ENCODE measurements around the gene DOCK2. TPM values are rescaled to one million over a fixed set of nuclear protein-coding genes. Genes with fewer than 3 reads are reported as not detected.

The DOCK2 gene
- total and polyA plus RNA-seq, 2 donors (not counting 1 experiment from before 2014, with no cell fraction given): 112 to 330 TPM

DNA sequence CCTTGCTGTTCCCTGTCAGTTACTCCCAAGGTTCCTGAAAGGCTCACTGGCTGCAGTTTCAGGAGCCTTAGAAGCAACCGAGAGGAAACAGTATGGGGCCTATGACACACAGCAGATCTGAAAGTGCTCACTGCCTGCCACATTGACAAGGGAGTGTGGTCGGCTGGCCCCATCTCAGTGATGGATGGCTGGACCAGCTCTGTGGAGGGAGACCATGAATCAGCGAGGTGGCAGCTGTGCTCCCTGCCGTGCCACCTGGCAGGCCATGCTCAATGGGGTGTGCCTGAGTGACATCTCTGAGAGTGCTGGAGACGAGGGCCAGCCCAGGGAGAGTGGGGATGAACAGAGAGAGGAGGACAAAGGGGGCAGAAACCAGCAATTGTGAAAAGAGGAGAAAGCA lies 49.1 kb downstream of the DOCK2 start:
- Histone ChIP-seq H2AFZ (ENCODE audit: insufficient read depth, low read depth, low read length, poor library complexity, severe bottlenecking) (no peak overlapping the region), H3K4me2 (replicated peaks; ENCODE audit: low read depth, low read length, poor library complexity, severe bottlenecking) (no peak overlapping the region), H3K79me2 (ENCODE audit: control insufficient read depth, insufficient read depth, low read length) (peaks cover 24% of the 10 kb centered on the region), H3K27ac (ENCODE audit: low read length in 2 of 2) (no peak overlapping the region), H3K27me3 (replicated peaks in 1 of 4; ENCODE audit: control extremely low read depth in 1 of 4, control insufficient read depth in 3 of 4, insufficient read depth in 4 of 4, low read length in 3 of 4) (no peaks in the 10 kb centered on the region), H3K4me1 (ENCODE audit: control insufficient read depth in 2 of 2, insufficient read depth in 2 of 2, low read length in 2 of 2) (no peaks in the 10 kb centered on the region), H3K9me3 (ENCODE audit: control extremely low read depth in 1 of 3, control insufficient read depth in 2 of 3, insufficient read depth in 1 of 3, low read length in 2 of 3) (no peaks in the 10 kb centered on the region), H4K20me1 (ENCODE audit: control insufficient read depth, insufficient read depth, low read length, poor library complexity, severe bottlenecking) (peaks cover 8% of the 10 kb centered on the region), H3K36me3 (replicated peaks in 1 of 2; ENCODE audit: control extremely low read depth in 1 of 2, control insufficient read depth in 1 of 2, extremely low read depth in 1 of 2, insufficient read depth in 2 of 2, low read length in 1 of 2) (peaks cover 49 to 96% of the 10 kb centered on the region in 2 experiments), H3K4me3 (ENCODE audit: control extremely low read depth in 1 of 5, extremely low read depth in 1 of 5, insufficient read depth in 1 of 5, low read depth in 2 of 5, low read length in 4 of 5) (no peak overlapping the region), H3K9ac (ENCODE audit: low read length) (no peak overlapping the region)
- TF ChIP-seq, protein P1, sequence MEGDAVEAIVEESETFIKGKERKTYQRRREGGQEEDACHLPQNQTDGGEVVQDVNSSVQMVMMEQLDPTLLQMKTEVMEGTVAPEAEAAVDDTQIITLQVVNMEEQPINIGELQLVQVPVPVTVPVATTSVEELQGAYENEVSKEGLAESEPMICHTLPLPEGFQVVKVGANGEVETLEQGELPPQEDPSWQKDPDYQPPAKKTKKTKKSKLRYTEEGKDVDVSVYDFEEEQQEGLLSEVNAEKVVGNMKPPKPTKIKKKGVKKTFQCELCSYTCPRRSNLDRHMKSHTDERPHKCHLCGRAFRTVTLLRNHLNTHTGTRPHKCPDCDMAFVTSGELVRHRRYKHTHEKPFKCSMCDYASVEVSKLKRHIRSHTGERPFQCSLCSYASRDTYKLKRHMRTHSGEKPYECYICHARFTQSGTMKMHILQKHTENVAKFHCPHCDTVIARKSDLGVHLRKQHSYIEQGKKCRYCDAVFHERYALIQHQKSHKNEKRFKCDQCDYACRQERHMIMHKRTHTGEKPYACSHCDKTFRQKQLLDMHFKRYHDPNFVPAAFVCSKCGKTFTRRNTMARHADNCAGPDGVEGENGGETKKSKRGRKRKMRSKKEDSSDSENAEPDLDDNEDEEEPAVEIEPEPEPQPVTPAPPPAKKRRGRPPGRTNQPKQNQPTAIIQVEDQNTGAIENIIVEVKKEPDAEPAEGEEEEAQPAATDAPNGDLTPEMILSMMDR (IDR thresholded peaks at IDR 0.05): no peak
- TF ChIP-seq EZH2 (IDR thresholded peaks at IDR 0.05; ENCODE audit: borderline replicate concordance, insufficient read depth, low read depth, low read length, poor library complexity, severe bottlenecking): no peak
- ATAC-seq (ENCODE audit: low read depth) (no peak), DNase-seq (no peak)
- WGBS (ENCODE audit: insufficient coverage): 41% methylated on average over 5 of the region's 5 CpGs
- Mint-ChIP-seq H3K27me3 (no peaks in the 10 kb centered on the region), H3K27ac (peak overlapping the region; percentile 70), H3K4me1 (no peaks in the 10 kb centered on the region), H3K9me3 (ENCODE audit: insufficient read depth) (no peaks in the 10 kb centered on the region), H3K4me3 (no peak overlapping the region)
- ChIA-PET POLR2A (no interaction called here), CTCF (no interaction called here)
- intact Hi-C loops (cut with micrococcal nuclease): no loop called here

DNA sequence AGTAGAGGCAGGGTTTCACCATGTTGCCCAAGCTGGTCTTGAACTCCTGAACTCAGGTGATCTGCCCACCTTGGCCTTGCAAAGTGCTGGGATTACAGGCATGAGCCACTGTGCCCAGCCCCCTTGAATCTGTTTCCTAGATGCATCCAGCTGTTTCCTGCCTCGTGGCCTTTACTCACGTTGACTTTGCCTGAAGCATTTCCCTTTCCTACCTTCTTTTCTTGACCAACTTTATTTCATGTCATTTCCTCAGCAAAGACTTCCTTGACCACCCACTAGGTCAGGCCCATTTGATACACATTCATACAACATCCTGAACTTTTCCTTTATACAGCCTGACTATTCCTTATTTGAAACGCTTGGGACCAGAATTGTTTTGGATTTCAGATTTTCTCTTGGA lies 51.0 kb downstream of the DOCK2 start:
- intact Hi-C loops (cut with micrococcal nuclease): no loop called here
- no peak overlapping the region for H3K9ac ChIP-seq (ENCODE audit: low read length)
- Mint-ChIP-seq H3K4me3 (no peak overlapping the region), H3K27me3 (no peaks in the 10 kb centered on the region), H3K9me3 (ENCODE audit: insufficient read depth) (no peaks in the 10 kb centered on the region), H3K27ac (no peak overlapping the region), H3K4me1 (no peaks in the 10 kb centered on the region)
- DNase-seq (no peak), ATAC-seq (ENCODE audit: low read depth) (no peak)
- peaks cover 8% of the 10 kb centered on the region for H4K20me1 ChIP-seq (ENCODE audit: control insufficient read depth, insufficient read depth, low read length, poor library complexity, severe bottlenecking)
- H3K9me3 ChIP-seq (ENCODE audit: control extremely low read depth in 1 of 3, control insufficient read depth in 2 of 3, insufficient read depth in 1 of 3, low read length in 2 of 3): no peaks in the 10 kb centered on the region
- WGBS (ENCODE audit: insufficient coverage): 17% methylated on average over 2 of the region's 3 CpGs
- H3K79me2 ChIP-seq (ENCODE audit: control insufficient read depth, insufficient read depth, low read length): peaks cover 27% of the 10 kb centered on the region
- H3K4me3 ChIP-seq (ENCODE audit: control extremely low read depth in 1 of 5, extremely low read depth in 1 of 5, insufficient read depth in 1 of 5, low read depth in 2 of 5, low read length in 4 of 5): no peak overlapping the region
- H3K4me2 ChIP-seq (replicated peaks; ENCODE audit: low read depth, low read length, poor library complexity, severe bottlenecking): no peak overlapping the region
- POLR2A ChIA-PET: no interaction called here
- no peaks in the 10 kb centered on the region for H3K27me3 ChIP-seq (replicated peaks in 1 of 4; ENCODE audit: control extremely low read depth in 1 of 4, control insufficient read depth in 3 of 4, insufficient read depth in 4 of 4, low read length in 3 of 4)
- no peak for TF ChIP-seq EZH2 (IDR thresholded peaks at IDR 0.05; ENCODE audit: borderline replicate concordance, insufficient read depth, low read depth, low read length, poor library complexity, severe bottlenecking)
- TF ChIP-seq, protein P1 (IDR thresholded peaks at IDR 0.05): no peak
- H2AFZ ChIP-seq (ENCODE audit: insufficient read depth, low read depth, low read length, poor library complexity, severe bottlenecking): no peak overlapping the region
- peaks cover 43 to 93% of the 10 kb centered on the region in 2 experiments for H3K36me3 ChIP-seq (replicated peaks in 1 of 2; ENCODE audit: control extremely low read depth in 1 of 2, control insufficient read depth in 1 of 2, extremely low read depth in 1 of 2, insufficient read depth in 2 of 2, low read length in 1 of 2)
- CTCF ChIA-PET: no interaction called here
- H3K4me1 ChIP-seq (ENCODE audit: control insufficient read depth in 2 of 2, insufficient read depth in 2 of 2, low read length in 2 of 2): no peaks in the 10 kb centered on the region
- no peak overlapping the region for H3K27ac ChIP-seq (ENCODE audit: low read length in 2 of 2)
